Lower lobe of right lung (tissue), 2 donors: ENCODE results near the gene MRE11. TPM values are rescaled to one million over a fixed set of nuclear protein-coding genes. Genes with fewer than 3 reads are reported as not detected.

Source experiments
- ATAC-seq, 2 donors: fragments of 200-7000 bp; cut with Tn5 transposase; one replicate each; pipeline ENCODE4 v1.9.1; 2020 to 2022; ENCODE audit warnings: mild to moderate bottlenecking in 2 of 2, moderate library complexity in 2 of 2
- DNase-seq: peaks from one replicate; pipeline ENCODE4 v3.0.0-alpha.2; 2020
- H3K27ac ChIP-seq: fragments of 200-600 bp; one replicate; pipeline ENCODE4 v1.8.0; 2022
- H3K27me3 ChIP-seq: fragments of 200-600 bp; one replicate; pipeline ENCODE4 v1.8.0; 2022; ENCODE audit warnings: low read depth
- H3K36me3 ChIP-seq: fragments of 200-600 bp; one replicate; pipeline ENCODE4 v1.8.0; 2022; ENCODE audit warnings: mild to moderate bottlenecking
- H3K4me1 ChIP-seq: fragments of 200-600 bp; one replicate; pipeline ENCODE4 v1.8.0; 2022
- H3K4me3 ChIP-seq: fragments of 200-600 bp; one replicate; pipeline ENCODE4 v1.8.0; 2022; ENCODE audit warnings: mild to moderate bottlenecking
- H3K9me3 ChIP-seq: fragments of 200-600 bp; one replicate; pipeline ENCODE4 v1.8.0; 2022
- intact Hi-C: fragments of 100-400 bp; cut with DNase I; formaldehyde crosslinking; loops from one replicate; pipeline ENCODE4 v1.11.0; 2022
- total RNA-seq: library from RNA; stranded (reverse); fragmentation: NEBNext Ultra II Directional; extraction: Animal tissue kit (Norgen Biotek cat#: 25700); gene quantifications from one replicate; pipeline ENCODE4 v1.2.1, GENCODE V29; 2021
- TF ChIP-seq, protein P1 (sequence below): fragments of 200-600 bp; IDR thresholded peaks from one replicate; pipeline ENCODE4 v1.8.0; 2022; ENCODE audit warnings: antibody characterized with exemption, mild to moderate bottlenecking
- donor health status: DM: no; HTN: yes; CAD: no; lungs with severe emphysema.

Gene MRE11
- total RNA-seq, 1 donor from 2014 or later = 17.6 TPM

DNA sequence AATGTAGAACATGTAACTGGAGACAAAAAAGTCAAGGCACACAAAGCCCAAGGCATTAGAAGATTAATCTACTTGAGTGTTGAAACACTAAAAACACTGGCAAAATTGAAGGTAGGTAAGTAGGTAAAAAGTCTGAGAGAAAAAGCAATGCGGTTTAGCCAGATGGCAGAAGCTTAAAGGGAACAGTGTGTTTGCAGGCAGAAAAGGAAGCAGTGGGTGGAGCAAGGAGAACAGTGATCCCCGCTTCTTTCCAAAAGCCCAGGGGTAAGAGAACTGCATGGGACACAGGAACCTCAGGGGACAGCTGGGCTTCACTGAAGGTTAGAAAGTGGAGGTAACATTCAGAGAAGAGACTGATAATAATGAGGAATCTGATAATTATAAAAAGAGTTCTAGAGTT is 16.0 kb downstream of the MRE11 start:
- ATAC-seq = no peak
- Histone ChIP-seq H3K4me3 (no peak overlapping the region), H3K27me3 (no peaks in the 10 kb centered on the region), H3K36me3 (peaks cover 76% of the 10 kb centered on the region), H3K27ac (no peak overlapping the region), H3K4me1 (no peaks in the 10 kb centered on the region), H3K9me3 (no peaks in the 10 kb centered on the region)
- TF ChIP-seq, protein P1, sequence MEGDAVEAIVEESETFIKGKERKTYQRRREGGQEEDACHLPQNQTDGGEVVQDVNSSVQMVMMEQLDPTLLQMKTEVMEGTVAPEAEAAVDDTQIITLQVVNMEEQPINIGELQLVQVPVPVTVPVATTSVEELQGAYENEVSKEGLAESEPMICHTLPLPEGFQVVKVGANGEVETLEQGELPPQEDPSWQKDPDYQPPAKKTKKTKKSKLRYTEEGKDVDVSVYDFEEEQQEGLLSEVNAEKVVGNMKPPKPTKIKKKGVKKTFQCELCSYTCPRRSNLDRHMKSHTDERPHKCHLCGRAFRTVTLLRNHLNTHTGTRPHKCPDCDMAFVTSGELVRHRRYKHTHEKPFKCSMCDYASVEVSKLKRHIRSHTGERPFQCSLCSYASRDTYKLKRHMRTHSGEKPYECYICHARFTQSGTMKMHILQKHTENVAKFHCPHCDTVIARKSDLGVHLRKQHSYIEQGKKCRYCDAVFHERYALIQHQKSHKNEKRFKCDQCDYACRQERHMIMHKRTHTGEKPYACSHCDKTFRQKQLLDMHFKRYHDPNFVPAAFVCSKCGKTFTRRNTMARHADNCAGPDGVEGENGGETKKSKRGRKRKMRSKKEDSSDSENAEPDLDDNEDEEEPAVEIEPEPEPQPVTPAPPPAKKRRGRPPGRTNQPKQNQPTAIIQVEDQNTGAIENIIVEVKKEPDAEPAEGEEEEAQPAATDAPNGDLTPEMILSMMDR = no peak
- intact Hi-C loops = no loop called here
- DNase-seq = no peak

DNA sequence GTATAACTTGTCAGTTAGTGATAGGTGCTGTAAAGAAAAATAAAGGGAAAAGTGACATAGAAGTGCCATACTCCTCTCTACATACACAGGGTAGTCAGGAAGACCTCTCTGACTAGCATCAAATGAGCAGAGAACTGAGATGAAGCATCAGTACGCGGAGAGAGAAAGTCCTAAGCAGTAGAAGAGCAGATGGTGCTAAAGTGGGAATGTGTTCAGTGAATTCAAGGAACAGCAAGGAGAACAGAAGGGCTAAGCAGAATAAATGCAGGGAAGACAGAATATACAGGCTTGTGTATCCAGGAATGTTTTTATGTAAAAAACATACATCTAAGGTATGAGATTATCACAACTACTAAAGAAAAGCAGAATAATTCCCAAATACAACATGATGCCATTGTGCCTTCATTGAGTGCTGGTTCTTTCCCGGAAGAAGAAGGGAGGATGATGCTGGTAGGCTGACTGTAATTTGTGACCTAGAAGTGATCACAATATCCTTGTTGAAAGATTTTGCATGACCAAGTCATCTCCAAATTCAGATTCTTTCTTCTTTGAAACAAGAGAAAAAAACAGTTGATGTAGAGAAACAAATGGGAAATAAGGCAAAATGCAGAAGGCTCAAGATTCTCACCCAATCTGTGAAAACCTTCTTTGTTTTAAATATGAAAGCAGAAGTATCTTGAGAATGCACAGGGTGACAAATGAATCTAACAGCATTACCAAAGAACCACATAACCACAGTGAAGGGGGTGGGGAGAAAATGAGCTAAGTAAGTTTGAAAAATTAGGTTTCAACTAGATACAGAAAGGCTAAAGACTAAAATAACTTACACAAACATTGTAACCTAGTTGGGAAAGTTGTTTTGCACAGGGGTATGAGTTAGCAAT is 20.5 kb downstream of the MRE11 start:
- TF ChIP-seq, protein P1 = no peak
- intact Hi-C loops = no loop called here
- Histone ChIP-seq H3K4me1 (no peaks in the 10 kb centered on the region), H3K27me3 (no peaks in the 10 kb centered on the region), H3K36me3 (peaks cover 60% of the 10 kb centered on the region), H3K9me3 (no peaks in the 10 kb centered on the region), H3K4me3 (no peak overlapping the region), H3K27ac (no peak overlapping the region)
- no peak for DNase-seq
- no peak for ATAC-seq

DNA sequence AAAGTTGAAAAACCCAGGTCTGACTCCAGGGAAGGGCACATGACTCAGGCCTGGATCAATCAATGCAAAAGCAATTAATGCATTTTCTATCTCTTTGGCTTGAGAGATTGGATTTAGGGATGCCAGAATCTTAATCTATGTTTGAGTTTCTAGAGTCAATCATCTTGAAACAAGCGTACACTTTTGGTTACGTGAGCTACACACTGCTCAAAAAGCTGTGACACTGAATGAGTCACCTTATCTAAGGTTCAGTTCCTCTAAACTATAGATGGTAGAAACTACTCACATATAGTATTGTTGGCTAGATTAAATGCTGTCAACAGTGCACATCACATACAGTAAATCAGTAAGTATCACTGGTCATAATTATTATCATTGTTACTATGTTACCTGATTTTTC is 24.2 kb downstream of the MRE11 start:
- Histone ChIP-seq H3K27me3 (no peaks in the 10 kb centered on the region), H3K36me3 (peaks cover 59% of the 10 kb centered on the region), H3K9me3 (no peaks in the 10 kb centered on the region), H3K4me3 (no peak overlapping the region), H3K27ac (no peak overlapping the region), H3K4me1 (no peaks in the 10 kb centered on the region)
- intact Hi-C loops = no loop called here
- ATAC-seq (no peak), DNase-seq (no peak)
- TF ChIP-seq, protein P1 = no peak

DNA sequence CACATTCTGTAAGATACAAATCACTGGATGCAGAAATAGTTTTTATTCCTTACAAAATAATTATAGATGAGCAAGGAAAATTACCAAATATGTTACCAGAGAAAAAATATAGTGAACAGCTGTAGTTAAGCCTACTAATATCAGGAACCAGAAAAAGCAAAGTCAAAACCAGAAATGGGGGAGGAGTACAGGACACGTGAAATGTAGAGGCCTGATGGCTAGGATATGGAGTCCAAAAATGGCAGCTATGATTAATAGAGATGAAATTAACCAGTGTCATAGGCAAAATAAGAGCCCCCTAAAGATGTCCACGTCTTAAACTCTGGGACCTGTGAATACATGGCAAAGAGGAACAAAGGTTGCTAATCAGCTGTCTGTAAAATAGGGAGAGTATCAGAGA is 34.1 kb downstream of the MRE11 start:
- ATAC-seq (no peak), DNase-seq (no peak)
- Histone ChIP-seq H3K27ac (no peak overlapping the region), H3K9me3 (no peaks in the 10 kb centered on the region), H3K4me3 (no peak overlapping the region), H3K4me1 (no peaks in the 10 kb centered on the region), H3K36me3 (peaks cover 65% of the 10 kb centered on the region), H3K27me3 (no peaks in the 10 kb centered on the region)
- TF ChIP-seq, protein P1 = no peak
- intact Hi-C loops = no loop called here

DNA sequence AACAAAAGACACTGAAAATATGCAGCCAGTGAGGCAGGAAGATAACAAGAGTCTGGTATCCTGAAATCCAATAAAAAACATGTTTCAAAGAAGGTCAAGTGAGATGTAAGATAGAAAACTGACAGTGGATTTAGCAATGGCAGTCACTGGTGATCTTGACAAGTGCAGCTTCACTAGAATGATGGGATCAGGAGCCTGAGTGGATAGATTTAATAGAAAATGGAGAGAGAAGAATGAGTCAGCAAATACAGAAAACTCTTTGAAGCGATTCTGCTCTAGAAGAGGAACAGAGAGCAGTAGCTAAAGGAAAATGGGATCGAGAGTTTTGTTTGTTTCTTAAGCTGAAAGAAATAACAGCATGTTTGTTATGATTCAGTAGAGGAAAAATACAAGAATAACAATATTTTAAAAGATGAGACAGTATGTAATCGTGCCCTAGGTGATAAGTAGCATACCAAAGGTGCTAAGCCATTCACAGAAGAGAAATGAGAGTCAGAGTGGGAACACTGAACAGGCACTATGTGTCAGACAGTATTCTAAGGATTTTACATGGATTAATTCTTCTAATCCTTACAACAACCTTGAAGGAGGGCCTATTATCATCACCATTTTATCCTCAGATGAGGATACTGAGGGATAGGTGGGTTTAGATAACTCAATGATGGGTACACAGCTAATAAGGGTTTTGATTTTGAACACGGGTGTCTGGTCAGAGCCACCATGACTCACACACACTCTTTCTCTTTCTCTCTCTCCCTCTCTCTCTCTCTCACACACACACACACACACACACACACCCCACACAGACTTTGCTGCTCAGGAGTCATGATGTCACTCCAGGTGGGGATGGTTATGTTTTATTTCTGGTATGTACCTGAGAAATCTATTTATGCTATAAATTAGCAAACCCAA is 36.3 kb downstream of the MRE11 start:
- no peak for ATAC-seq
- Histone ChIP-seq H3K27ac (no peak overlapping the region), H3K27me3 (no peaks in the 10 kb centered on the region), H3K36me3 (peaks cover 63% of the 10 kb centered on the region), H3K4me1 (no peaks in the 10 kb centered on the region), H3K9me3 (no peaks in the 10 kb centered on the region), H3K4me3 (no peak overlapping the region)
- DNase-seq = no peak
- TF ChIP-seq, protein P1 = no peak
- intact Hi-C loops = no loop called here
